NCI-H2171 (cell line): ENCODE results near the gene CAMP.
A peak's percentile ranks its signal among the peaks of the same experiment; 100 is the strongest.
"Not testable (repeated sequence)": the region's sequence is repeated elsewhere in the genome, so short reads cannot be mapped to it uniquely, and the experiment has no call there.

Experiments
- DNase-seq: peaks from one replicate; lab custom pipeline; 2025; lab: John Stamatoyannopoulos, UW

CAMP gene

GRCh38 chr3:48256557-48256956, 33.3 kb downstream of the CAMP start:
- no peak for DNase-seq

GRCh38 chr3:48258530-48258929, 35.2 kb downstream of the CAMP start:
- no peak for DNase-seq

- DNase-seq: no peak
Observed at GRCh38 chr3:48267782-48268181, 44.5 kb downstream of the CAMP start.

GRCh38 chr3:48268381-48268935, 45.2 kb downstream of the CAMP start:
- DNase-seq: no peak

- no peak for DNase-seq
Observed at GRCh38 chr3:48268936-48269561, 45.8 kb downstream of the CAMP start.

- DNase-seq: no peak
Observed at GRCh38 chr3:48269592-48269991, 46.3 kb downstream of the CAMP start.

- DNase-seq: no peak
Observed at GRCh38 chr3:48270306-48270705, 47.0 kb downstream of the CAMP start.

- not testable (repeated sequence) for DNase-seq
Observed at GRCh38 chr3:48271223-48271622, 47.9 kb downstream of the CAMP start.

GRCh38 chr3:48271763-48272498, 48.6 kb downstream of the CAMP start:
- no peak for DNase-seq

- peak; percentile 12 for DNase-seq
Observed at GRCh38 chr3:48273594-48274211, 50.4 kb downstream of the CAMP start.

GRCh38 chr3:48274452-48274851, 51.2 kb downstream of the CAMP start:
- DNase-seq: no peak
